K562 (cell line): Measurements from ENCODE around the gene CA5B. TPM values are rescaled to one million over a fixed set of nuclear protein-coding genes. Genes with fewer than 3 reads are reported as not detected.
A peak's percentile ranks its signal among the peaks of the same experiment; 100 is the strongest.

Source experiments
- ATAC-seq: fragments of 200-7000 bp; cut with Tn5 transposase; 3 replicates; pipeline ENCODE4 v1.9.1; 2020; ENCODE audit warnings: moderate library complexity
- BruUV-seq: library from RNA; stranded (reverse); fragments of 400-500 nt; replicated peaks from 2 replicates; lab custom pipeline; 2021; lab: Mats Ljungman, UMichigan
- CTCF ChIA-PET: fragments of 300-600 bp; formaldehyde crosslinking; extraction: SDS; loops from one replicate; lab custom pipeline; 2021; ENCODE audit warnings: low intra/inter-chr PET ratio; lab: Yijun Ruan, JAX
- POLR2A ChIA-PET: fragments of 300-600, 350-650 bp; sonication (Branson Sonifier 250); formaldehyde crosslinking; extraction: SDS; loops from one replicate; lab custom pipeline; 2021; ENCODE audit warnings: antibody characterized with exemption, inconsistent platforms; lab: Yijun Ruan, JAX
- DNase-seq, 4 experiments: peaks; one replicate each; pipeline versions ENCODE4 v3.0.0 to v3.0.0-alpha.2; 2011 to 2018; ENCODE audit warnings: low spot score in 3 of 4, mixed read lengths in 3 of 4; ENCODE audit errors: extremely low read depth in 1 of 4
- FAIRE-seq: peaks from 2 replicates; lab custom pipeline; 2011; peaks lifted over from hg19 to GRCh38; lab: Jason Lieb, UNC
- H2AFZ ChIP-seq: 2 replicates; pipeline ENCODE4 v1.6.0; 2011; ENCODE audit warnings: low read depth, low read length, control low read depth, inconsistent platforms
- H3K27ac ChIP-seq: fragments of 200-600 bp; 3 replicates; pipeline ENCODE4 v1.8.0; 2011; ENCODE audit warnings: low read depth, mild to moderate bottlenecking, control low read depth, inconsistent platforms, low read length, moderate library complexity, mixed read lengths; ENCODE audit errors: extremely low read depth
- H3K27me3 ChIP-seq, 2 experiments: fragments of 300-600 bp in 1 of 2; 2 replicates in 1 of 2; 3 replicates in 1 of 2; pipeline versions ENCODE4 v1.6.0 to v1.8.0; 2011; ENCODE audit warnings: inconsistent platforms in 2 of 2, low read length in 2 of 2, mild to moderate bottlenecking in 1 of 2, mixed read lengths in 1 of 2, moderate library complexity in 1 of 2; ENCODE audit not compliant: control insufficient read depth in 2 of 2, insufficient read depth in 2 of 2
- H3K36me3 ChIP-seq: fragments of 300-600 bp; 3 replicates; pipeline ENCODE4 v1.8.0; 2011; ENCODE audit warnings: mild to moderate bottlenecking, low read length, inconsistent platforms; ENCODE audit not compliant: control insufficient read depth, insufficient read depth
- H3K4me1 ChIP-seq, 2 experiments: fragments of 200-600 bp in 1 of 2; replicated peaks in 1 of 2; 2 replicates in 1 of 2; 3 replicates in 1 of 2; pipeline versions ENCODE4 v1.5.1 to v1.8.0; 2011; ENCODE audit warnings: inconsistent platforms in 2 of 2, low read length in 2 of 2, mild to moderate bottlenecking in 1 of 2, mixed read lengths in 1 of 2, moderate library complexity in 1 of 2; ENCODE audit not compliant: control insufficient read depth in 2 of 2, insufficient read depth in 2 of 2
- H3K4me2 ChIP-seq: 2 replicates; pipeline ENCODE4 v1.6.1; 2011; ENCODE audit warnings: low read length, control low read depth, inconsistent platforms, mixed read lengths; ENCODE audit not compliant: insufficient read depth
- H3K4me3 ChIP-seq: fragments of 200-600 bp; sonication (generic), shearing (Covaris generic); 2 replicates; pipeline ENCODE4 v1.5.1; 2016; ENCODE audit warnings: control low read depth, inconsistent platforms
- H3K79me2 ChIP-seq: fragments of 200-600 bp; 3 replicates; pipeline ENCODE4 v1.8.0; 2011; ENCODE audit warnings: low read length, inconsistent platforms; ENCODE audit not compliant: control insufficient read depth, insufficient read depth
- H3K9ac ChIP-seq, 2 experiments: 2 replicates each; pipeline versions ENCODE4 v1.6.0 to v1.6.1; 2011; ENCODE audit warnings: low read depth in 2 of 2, low read length in 2 of 2, control low read depth in 1 of 2, inconsistent platforms in 1 of 2, mild to moderate bottlenecking in 1 of 2, mixed read lengths in 1 of 2; ENCODE audit not compliant: insufficient read depth in 1 of 2
- H3K9me1 ChIP-seq: one replicate; pipeline ENCODE4 v1.6.0; 2011; ENCODE audit warnings: inconsistent platforms, mild to moderate bottlenecking, low read length, moderate library complexity; ENCODE audit not compliant: control insufficient read depth, insufficient read depth
- H3K9me3 ChIP-seq: replicated peaks from 2 replicates; pipeline ENCODE4 v1.5.1; 2011; ENCODE audit warnings: low read depth, low read length, inconsistent platforms; ENCODE audit not compliant: control insufficient read depth, insufficient read depth
- H4K20me1 ChIP-seq: replicated peaks from 2 replicates; pipeline ENCODE4 v1.6.1; 2011; ENCODE audit warnings: low read length, inconsistent platforms, mixed read lengths; ENCODE audit not compliant: control insufficient read depth, insufficient read depth
- CREM ChIP-seq: IDR thresholded peaks from 2 replicates; pipeline ENCODE4 v1.6.1; 2014; ENCODE audit warnings: antibody characterized with exemption, low read depth
- ETS2 ChIP-seq: IDR thresholded peaks from 2 replicates; pipeline ENCODE4 v1.6.1; 2016; ENCODE audit warnings: borderline replicate concordance, missing genetic modification characterization, mild to moderate bottlenecking, moderate library complexity, missing compliant biosample characterization; ENCODE audit not compliant: poor library complexity, severe bottlenecking
- HNRNPH1 ChIP-seq: fragments of 200-400 bp; formaldehyde crosslinking; optimal IDR thresholded peaks from 2 replicates; pipeline ENCODE3; 2017; ENCODE audit warnings: low read depth, mild to moderate bottlenecking, low read length, moderate library complexity
- MEF2D ChIP-seq: conservative IDR thresholded peaks from 2 replicates; pipeline ENCODE4 v1.6.1; 2016; ENCODE audit warnings: low read depth, missing genetic modification characterization, missing compliant biosample characterization
- NFE2 ChIP-seq: IDR thresholded peaks from 2 replicates; pipeline ENCODE4 v1.6.1; 2014; ENCODE audit warnings: antibody characterized with exemption, low read depth
- SPI1 ChIP-seq: IDR thresholded peaks from 2 replicates; pipeline ENCODE4 v1.6.1; 2011; ENCODE audit warnings: low read depth, low read length, control low read depth, borderline replicate concordance
- TRIM25 ChIP-seq: fragments of 450-650 bp; IDR thresholded peaks from 2 replicates; pipeline ENCODE4 v1.7.0; 2016; ENCODE audit warnings: borderline replicate concordance
- whole genome bisulfite sequencing: fragments of 100-300 bp; shearing (Covaris generic); methylation state at CpG from one replicate; pipeline ENCODE4 v1.1.6; 2016; ENCODE audit warnings: low coverage, mixed read lengths; ENCODE audit not compliant: insufficient coverage; ENCODE audit errors: missing lambda C conversion rate; 5-methylcytosine and 5-hydroxymethylcytosine counted together
- in situ Hi-C: fragments of 300-500 bp; cut with MboI; formaldehyde crosslinking; loops from 4 replicates; pipeline ENCODE4 v1.15.0; 2018; ENCODE audit warnings: inconsistent platforms, mixed read lengths
- intact Hi-C: fragments of 100-400 bp; cut with micrococcal nuclease; formaldehyde crosslinking; loops from 2 replicates; pipeline ENCODE4 v1.14.2; 2022
- polyA plus RNA-seq, 8 experiments: library from polyadenylated mRNA; depleted of rRNA in 4 of 8; stranded (reverse) in 5 of 8; unstranded in 3 of 8; fragments of >200 nt; fragmentation: Nextera tagmentation in 2 of 8; fragmentation: Illumina TruSeq in 1 of 8; extraction: Ambion mirVana in 2 of 8; extraction: Trizol in 1 of 8; gene quantifications; 2 replicates each; pipeline versions ENCODE4 v1.2.1 to v1.2.3, GENCODE V29; 2011 to 2014; ENCODE audit warnings: inconsistent platforms in 1 of 8, missing spikeins in 1 of 8
- total RNA-seq, 7 experiments: library from RNA; depleted of rRNA in 6 of 7; stranded (reverse); fragments of >200 nt in 6 of 7; fragmentation: Illumina TruSeq in 2 of 7; extraction: Trizol in 2 of 7; gene quantifications; 2 replicates each; pipeline versions ENCODE4 v1.2.1 to v1.2.3, GENCODE V29; 2011 to 2021; ENCODE audit warnings: low replicate concordance in 1 of 7

Gene CA5B
- total and polyA plus RNA-seq, 9 of the 15 experiments (the other 6 are each of a cell fraction or from before 2014, with no cell fraction given): 0.55 to 3.7 (median 2.6) TPM

GRCh38 chrX:15786915-15787314 lies 48.8 kb downstream of the CA5B start:
- ChIA-PET CTCF (no interaction called here), POLR2A (no interaction called here)
- DNase-seq: no peak
- TF ChIP-seq SPI1: 0 out of 2 replicates have a peak, but pooled peaks have one; percentile 3
- TF ChIP-seq CREM: no peak
- FAIRE-seq: no peak
- Histone ChIP-seq H3K4me3 (no peak overlapping the region), H3K27me3 (no peaks in the 10 kb centered on the region), H3K4me1 (peaks cover 3 to 5% of the 10 kb centered on the region in 2 experiments; a peak in 3 of 5 replicates), H3K9me1 (no peaks in the 10 kb centered on the region), H2AFZ (no peak overlapping the region), H3K4me2 (no peak overlapping the region), H3K9me3 (no peaks in the 10 kb centered on the region), H3K36me3 (peaks cover 3% of the 10 kb centered on the region; the same call in 1 of the 3 replicates), H3K27ac (no peak overlapping the region), H4K20me1 (no peaks in the 10 kb centered on the region), H3K79me2 (peaks cover 7% of the 10 kb centered on the region), H3K9ac (no peak overlapping the region)
- no peak for ATAC-seq
- in situ Hi-C loops (no loop called here), intact Hi-C loops (no loop called here)
- no TSS peak for BruUV-seq
- WGBS: 33% methylated on average over 1 of the region's 3 CpGs

- Histone ChIP-seq H3K27ac (peak within 1 kb of the TSS; percentile 63), H3K36me3 (peaks cover 4% of the 10 kb centered on the region; the same call in 1 of the 3 replicates), H3K27me3 (no peaks in the 10 kb centered on the region), H3K9me3 (no peaks in the 10 kb centered on the region), H3K9ac (peak within 1 kb of the TSS; percentile 70 to 95), H3K9me1 (no peaks in the 10 kb centered on the region), H3K79me2 (peaks cover 7% of the 10 kb centered on the region), H3K4me2 (peak within 1 kb of the TSS; percentile 90), H3K4me1 (peaks cover 3 to 5% of the 10 kb centered on the region in 2 experiments; a peak in 3 of 5 replicates), H2AFZ (peak within 1 kb of the TSS; percentile 95), H3K4me3 (peak within 1 kb of the TSS; percentile 83), H4K20me1 (no peaks in the 10 kb centered on the region)
- in situ Hi-C loops (no loop called here), intact Hi-C loops (no loop called here)
- CTCF ChIA-PET: no interaction called here
- DNase-seq (peak; percentile 82 to 88 (median 84)), FAIRE-seq (peak; percentile 73), ATAC-seq (peak; percentile 99)
- POLR2A ChIA-PET: interaction anchor here (1.0 kb wide), 1 partner anchor 26 kb away, joined by 5 read pairs; no protein-coding TSS in a partner anchor
- BruUV-seq: no TSS peak
- 2% methylated on average over 41 of the region's 55 CpGs for WGBS
- TF ChIP-seq HNRNPH1 (no peak), TRIM25 (no peak), MEF2D (tag) (no peak), ETS2 (tag) (no peak), NFE2 (no peak)
Measured at GRCh38 chrX:15789979-15790768, 52.1 kb downstream of the CA5B start, which contains the start of gene ZRSR2. ZRSR2 (plus strand) TSS chrX:15790484; CDS start chrX:15790496, 12 bp downstream.
